ENCODE measurements around the gene PRR9.

DNA sequence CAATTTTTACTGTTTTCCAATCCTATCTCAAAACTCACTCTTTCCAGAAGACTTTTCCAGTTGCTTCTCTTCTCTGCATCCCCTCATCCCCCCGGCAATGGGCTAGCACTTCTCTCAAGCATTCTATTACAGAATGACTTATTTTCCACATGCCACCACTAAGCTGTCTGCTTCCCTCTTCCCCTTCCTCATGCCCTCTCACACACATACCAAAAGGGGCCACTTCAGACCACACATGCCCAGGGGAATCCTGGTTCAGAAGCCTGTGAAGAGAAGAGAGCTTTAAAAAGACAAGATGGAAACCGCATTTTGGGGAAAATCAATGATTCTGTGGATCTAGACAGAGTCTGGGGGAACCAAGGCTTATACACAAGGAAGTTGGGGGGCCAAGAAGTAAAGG, 33.7 kb downstream of the PRR9 start:
- no peak for TF ChIP-seq CTCF (conservative IDR thresholded peaks at IDR 0.05 in 1 of 2, IDR thresholded peaks at IDR 0.05 in 1 of 2; ENCODE audit: low read depth in 1 of 2, low read length in 2 of 2)
- no peak for TF ChIP-seq EZH2 (IDR thresholded peaks at IDR 0.05; ENCODE audit: low read length, missing control alignments)

Measured in fibroblast of lung (primary cell).